K562 (cell line): ENCODE data around the gene GFRA1. TPM values are rescaled to one million over a fixed set of nuclear protein-coding genes. Genes with fewer than 3 reads are reported as not detected.

Source experiments
- ATAC-seq: fragments of 200-7000 bp; cut with Tn5 transposase; 3 replicates; pipeline ENCODE4 v1.9.1; 2020; ENCODE audit warnings: moderate library complexity
- BruUV-seq: library from RNA; stranded (reverse); fragments of 400-500 nt; replicated peaks from 2 replicates; lab custom pipeline; 2021; lab: Mats Ljungman, UMichigan
- CTCF ChIA-PET: fragments of 300-600 bp; formaldehyde crosslinking; extraction: SDS; loops from one replicate; lab custom pipeline; 2021; ENCODE audit warnings: low intra/inter-chr PET ratio; lab: Yijun Ruan, JAX
- POLR2A ChIA-PET: fragments of 300-600, 350-650 bp; sonication (Branson Sonifier 250); formaldehyde crosslinking; extraction: SDS; loops from one replicate; lab custom pipeline; 2021; ENCODE audit warnings: antibody characterized with exemption, inconsistent platforms; lab: Yijun Ruan, JAX
- DNase-seq, 4 experiments: peaks; one replicate each; pipeline versions ENCODE4 v3.0.0 to v3.0.0-alpha.2; 2011 to 2018; ENCODE audit warnings: low spot score in 3 of 4, mixed read lengths in 3 of 4; ENCODE audit errors: extremely low read depth in 1 of 4
- FAIRE-seq: peaks from 2 replicates; lab custom pipeline; 2011; peaks lifted over from hg19 to GRCh38; lab: Jason Lieb, UNC
- H2AFZ ChIP-seq: 2 replicates; pipeline ENCODE4 v1.6.0; 2011; ENCODE audit warnings: low read depth, low read length, control low read depth, inconsistent platforms
- H3K27ac ChIP-seq: fragments of 200-600 bp; 3 replicates; pipeline ENCODE4 v1.8.0; 2011; ENCODE audit warnings: low read depth, mild to moderate bottlenecking, control low read depth, inconsistent platforms, low read length, moderate library complexity, mixed read lengths; ENCODE audit errors: extremely low read depth
- H3K27me3 ChIP-seq, 2 experiments: fragments of 300-600 bp in 1 of 2; 2 replicates in 1 of 2; 3 replicates in 1 of 2; pipeline versions ENCODE4 v1.6.0 to v1.8.0; 2011; ENCODE audit warnings: inconsistent platforms in 2 of 2, low read length in 2 of 2, mild to moderate bottlenecking in 1 of 2, mixed read lengths in 1 of 2, moderate library complexity in 1 of 2; ENCODE audit not compliant: control insufficient read depth in 2 of 2, insufficient read depth in 2 of 2
- H3K36me3 ChIP-seq: fragments of 300-600 bp; 3 replicates; pipeline ENCODE4 v1.8.0; 2011; ENCODE audit warnings: mild to moderate bottlenecking, low read length, inconsistent platforms; ENCODE audit not compliant: control insufficient read depth, insufficient read depth
- H3K4me1 ChIP-seq, 2 experiments: fragments of 200-600 bp in 1 of 2; replicated peaks in 1 of 2; 2 replicates in 1 of 2; 3 replicates in 1 of 2; pipeline versions ENCODE4 v1.5.1 to v1.8.0; 2011; ENCODE audit warnings: inconsistent platforms in 2 of 2, low read length in 2 of 2, mild to moderate bottlenecking in 1 of 2, mixed read lengths in 1 of 2, moderate library complexity in 1 of 2; ENCODE audit not compliant: control insufficient read depth in 2 of 2, insufficient read depth in 2 of 2
- H3K4me2 ChIP-seq: 2 replicates; pipeline ENCODE4 v1.6.1; 2011; ENCODE audit warnings: low read length, control low read depth, inconsistent platforms, mixed read lengths; ENCODE audit not compliant: insufficient read depth
- H3K4me3 ChIP-seq: fragments of 200-600 bp; sonication (generic), shearing (Covaris generic); 2 replicates; pipeline ENCODE4 v1.5.1; 2016; ENCODE audit warnings: control low read depth, inconsistent platforms
- H3K79me2 ChIP-seq: fragments of 200-600 bp; 3 replicates; pipeline ENCODE4 v1.8.0; 2011; ENCODE audit warnings: low read length, inconsistent platforms; ENCODE audit not compliant: control insufficient read depth, insufficient read depth
- H3K9ac ChIP-seq, 2 experiments: 2 replicates each; pipeline versions ENCODE4 v1.6.0 to v1.6.1; 2011; ENCODE audit warnings: low read depth in 2 of 2, low read length in 2 of 2, control low read depth in 1 of 2, inconsistent platforms in 1 of 2, mild to moderate bottlenecking in 1 of 2, mixed read lengths in 1 of 2; ENCODE audit not compliant: insufficient read depth in 1 of 2
- H3K9me1 ChIP-seq: one replicate; pipeline ENCODE4 v1.6.0; 2011; ENCODE audit warnings: inconsistent platforms, mild to moderate bottlenecking, low read length, moderate library complexity; ENCODE audit not compliant: control insufficient read depth, insufficient read depth
- H3K9me3 ChIP-seq: replicated peaks from 2 replicates; pipeline ENCODE4 v1.5.1; 2011; ENCODE audit warnings: low read depth, low read length, inconsistent platforms; ENCODE audit not compliant: control insufficient read depth, insufficient read depth
- H4K20me1 ChIP-seq: replicated peaks from 2 replicates; pipeline ENCODE4 v1.6.1; 2011; ENCODE audit warnings: low read length, inconsistent platforms, mixed read lengths; ENCODE audit not compliant: control insufficient read depth, insufficient read depth
- HCFC1 ChIP-seq: IDR thresholded peaks from 2 replicates; pipeline ENCODE4 v1.6.1; 2012; ENCODE audit warnings: low read depth, low read length, improper control_type of control experiment
- MAFF ChIP-seq: IDR thresholded peaks from 2 replicates; pipeline ENCODE4 v1.6.1; 2012; ENCODE audit warnings: low read length, improper control_type of control experiment
- MLX ChIP-seq, 2 experiments: fragments of 450-650 bp in 1 of 2; sonication (generic) in 1 of 2; formaldehyde crosslinking; conservative IDR thresholded peaks; 2 replicates each; pipeline versions ENCODE4 v1.4.0 to v1.8.1; 2020 to 2022; ENCODE audit warnings: mild to moderate bottlenecking in 1 of 2, missing genetic modification reagents in 1 of 2
- ZNF316 ChIP-seq: fragments of 450-650 bp; IDR thresholded peaks from 2 replicates; pipeline ENCODE4 v1.6.1; 2016
- WGBS: fragments of 100-300 bp; shearing (Covaris generic); methylation state at CpG from one replicate; pipeline ENCODE4 v1.1.6; 2016; ENCODE audit warnings: low coverage, mixed read lengths; ENCODE audit not compliant: insufficient coverage; ENCODE audit errors: missing lambda C conversion rate; 5-methylcytosine and 5-hydroxymethylcytosine counted together
- in situ Hi-C: fragments of 300-500 bp; cut with MboI; formaldehyde crosslinking; loops from 4 replicates; pipeline ENCODE4 v1.15.0; 2018; ENCODE audit warnings: inconsistent platforms, mixed read lengths
- intact Hi-C: fragments of 100-400 bp; cut with micrococcal nuclease; formaldehyde crosslinking; loops from 2 replicates; pipeline ENCODE4 v1.14.2; 2022
- polyA plus RNA-seq, 8 experiments: library from polyadenylated mRNA; depleted of rRNA in 4 of 8; stranded (reverse) in 5 of 8; unstranded in 3 of 8; fragments of >200 nt; fragmentation: Nextera tagmentation in 2 of 8; fragmentation: Illumina TruSeq in 1 of 8; extraction: Ambion mirVana in 2 of 8; extraction: Trizol in 1 of 8; gene quantifications; 2 replicates each; pipeline versions ENCODE4 v1.2.1 to v1.2.3, GENCODE V29; 2011 to 2014; ENCODE audit warnings: inconsistent platforms in 1 of 8, missing spikeins in 1 of 8
- total RNA-seq, 7 experiments: library from RNA; depleted of rRNA in 6 of 7; stranded (reverse); fragments of >200 nt in 6 of 7; fragmentation: Illumina TruSeq in 2 of 7; extraction: Trizol in 2 of 7; gene quantifications; 2 replicates each; pipeline versions ENCODE4 v1.2.1 to v1.2.3, GENCODE V29; 2011 to 2021; ENCODE audit warnings: low replicate concordance in 1 of 7
- TF ChIP-seq, protein P1 (sequence below): fragments of 250-450 bp; sonication (Bioruptor Pico); IDR thresholded peaks from 2 replicates; pipeline ENCODE4 v1.4.0; 2020; ENCODE audit warnings: mild to moderate bottlenecking, moderate library complexity
- TF ChIP-seq, protein P2 (sequence below): fragments of 250-450 bp; sonication (Bioruptor Pico); IDR thresholded peaks from 2 replicates; pipeline ENCODE4 v1.8.0; 2021; ENCODE audit warnings: moderate library complexity, mild to moderate bottlenecking, inconsistent platforms

GFRA1 gene
- total and polyA plus RNA-seq, 9 of the 15 experiments (the other 6 are each of a cell fraction or from before 2014, with no cell fraction given), result 0.04 TPM; not detected in 8

DNA sequence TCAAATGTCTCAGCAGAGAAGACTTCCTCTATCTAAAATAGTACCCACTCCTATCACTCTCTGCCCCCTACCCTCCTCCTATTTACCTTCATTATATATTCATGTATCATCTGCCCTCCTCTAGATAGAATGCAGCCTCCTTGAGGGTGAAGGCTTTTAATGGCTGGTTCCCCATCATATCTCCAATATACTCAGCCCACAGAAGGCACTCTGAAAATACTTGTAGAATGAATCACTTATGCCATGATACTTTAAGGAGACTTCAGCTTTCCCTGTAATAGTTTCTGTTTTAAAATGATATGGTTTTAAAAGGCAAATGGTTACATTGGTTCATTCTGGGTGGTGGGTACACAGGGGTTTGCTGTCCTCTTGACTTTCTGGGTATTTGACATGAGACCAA, 25.3 kb downstream of the GFRA1 start:
- POLR2A ChIA-PET, result no interaction called here

DNA sequence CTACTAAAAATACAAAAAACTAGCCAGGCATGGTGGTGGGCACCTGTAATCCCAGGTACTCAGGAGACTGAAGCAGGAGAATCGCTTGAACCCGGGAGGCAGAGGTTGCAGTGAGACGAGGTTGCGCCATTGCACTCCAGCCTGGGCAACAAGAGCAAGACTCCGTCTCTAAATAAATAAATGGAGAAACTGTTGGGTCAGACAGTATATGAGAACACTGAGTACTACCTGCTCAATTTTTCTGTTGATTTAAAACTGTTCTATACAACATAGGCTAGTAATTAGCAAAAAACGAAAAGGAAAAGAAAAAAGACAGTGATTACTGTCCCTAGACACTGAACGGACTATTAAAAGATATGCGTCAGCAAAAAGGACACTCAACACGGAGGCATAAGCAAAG, 26.7 kb downstream of the GFRA1 start:
- Histone ChIP-seq H2AFZ (no peak overlapping the region), H3K79me2 (no peaks in the 10 kb centered on the region), H3K27ac (no peak overlapping the region), H3K9me3 (no peaks in the 10 kb centered on the region), H4K20me1 (no peaks in the 10 kb centered on the region), H3K36me3 (no peaks in the 10 kb centered on the region), H3K4me1 (no peaks in the 10 kb centered on the region), H3K9me1 (no peaks in the 10 kb centered on the region), H3K4me3 (no peak overlapping the region), H3K27me3 (no peaks in the 10 kb centered on the region), H3K4me2 (no peak overlapping the region), H3K9ac (no peak overlapping the region)
- ChIA-PET CTCF (no interaction called here), POLR2A (no interaction called here)
- DNase-seq (no peak), FAIRE-seq (no peak), ATAC-seq (no peak)
- no TSS peak for BruUV-seq
- TF ChIP-seq, protein P1, sequence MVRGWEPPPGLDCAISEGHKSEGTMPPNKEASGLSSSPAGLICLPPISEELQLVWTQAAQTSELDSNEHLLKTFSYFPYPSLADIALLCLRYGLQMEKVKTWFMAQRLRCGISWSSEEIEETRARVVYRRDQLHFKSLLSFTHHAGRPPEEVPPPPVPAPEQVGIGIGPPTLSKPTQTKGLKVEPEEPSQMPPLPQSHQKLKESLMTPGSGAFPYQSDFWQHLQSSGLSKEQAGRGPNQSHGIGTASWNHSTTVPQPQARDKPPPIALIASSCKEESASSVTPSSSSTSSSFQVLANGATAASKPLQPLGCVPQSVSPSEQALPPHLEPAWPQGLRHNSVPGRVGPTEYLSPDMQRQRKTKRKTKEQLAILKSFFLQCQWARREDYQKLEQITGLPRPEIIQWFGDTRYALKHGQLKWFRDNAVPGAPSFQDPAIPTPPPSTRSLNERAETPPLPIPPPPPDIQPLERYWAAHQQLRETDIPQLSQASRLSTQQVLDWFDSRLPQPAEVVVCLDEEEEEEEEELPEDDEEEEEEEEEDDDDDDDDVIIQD (CRISPR knock-in tag), result no peak
- TF ChIP-seq MAFF (0 out of 2 replicates have a peak, but pooled peaks have one; percentile 4), MLX (CRISPR knock-in tag; conservative IDR thresholded peaks at IDR 0.05) (no peak), ZNF316 (peak; percentile 34; the same call in 1 of the 2 replicates)
- TF ChIP-seq, protein P2, sequence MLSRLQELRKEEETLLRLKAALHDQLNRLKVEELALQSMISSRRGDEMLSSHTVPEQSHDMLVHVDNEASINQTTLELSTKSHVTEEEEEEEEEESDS (CRISPR knock-in tag), result no peak
- in situ Hi-C loops (no loop called here), intact Hi-C loops (no loop called here)
- WGBS, result 0% methylated on average over 9 of the region's 9 CpGs

More for the DNA sequence above, 25.3 kb downstream of the GFRA1 start:
- Histone ChIP-seq H4K20me1 (no peaks in the 10 kb centered on the region), H3K27me3 (no peaks in the 10 kb centered on the region), H2AFZ (no peak overlapping the region), H3K9me1 (no peaks in the 10 kb centered on the region), H3K36me3 (no peaks in the 10 kb centered on the region), H3K9me3 (no peaks in the 10 kb centered on the region), H3K4me3 (no peak overlapping the region), H3K4me1 (no peaks in the 10 kb centered on the region), H3K27ac (no peak overlapping the region), H3K4me2 (no peak overlapping the region), H3K79me2 (no peaks in the 10 kb centered on the region), H3K9ac (no peak overlapping the region)
- intact Hi-C loops, result no loop called here
- DNase-seq, result no peak
- in situ Hi-C loops, result no loop called here
- TF ChIP-seq HCFC1, result no peak
- CTCF ChIA-PET, result no interaction called here
- no TSS peak for BruUV-seq
- ATAC-seq, result no peak
- no peak for FAIRE-seq
